Skeletal muscle cell (primary cell): ENCODE results near the gene DYNLL1.
"Not testable (repeated sequence)": the region's sequence is repeated elsewhere in the genome, so short reads cannot be mapped to it uniquely, and the experiment has no call there.

Experiments used
- DNase-seq: peaks from one replicate; pipeline ENCODE4 v3.0.0-alpha.2; 2010; ENCODE audit warnings: low read depth
- H3K4me3 ChIP-seq: 2 replicates; pipeline ENCODE4 v1.5.1; 2011; ENCODE audit warnings: low read depth, mild to moderate bottlenecking, control low read depth, low read length, moderate library complexity

Gene DYNLL1

GRCh38 chr12:120495731-120496412 lies at the start of gene DYNLL1:
DYNLL1 (plus strand) TSS chr12:120496113; CDS start chr12:120496422, 309 bp downstream.
- DNase-seq: peak; percentile 83
- peak within 1 kb of the TSS; percentile 89 for H3K4me3 ChIP-seq

- DNase-seq: not testable (repeated sequence)
- H3K4me3 ChIP-seq: peak overlapping the region; percentile 100
Measured at GRCh38 chr12:120446844-120447178, 49.1 kb upstream of the DYNLL1 start.

- no peak overlapping the region for H3K4me3 ChIP-seq
- DNase-seq: no peak
Measured at GRCh38 chr12:120447992-120448391, 47.9 kb upstream of the DYNLL1 start.

GRCh38 chr12:120452524-120452923 lies 43.4 kb upstream of the DYNLL1 start:
- not testable (repeated sequence) for H3K4me3 ChIP-seq, DNase-seq

- DNase-seq: no peak
Measured at GRCh38 chr12:120453060-120453750, 42.7 kb upstream of the DYNLL1 start.

GRCh38 chr12:120453977-120454376 lies 41.9 kb upstream of the DYNLL1 start:
- DNase-seq: no peak

More at GRCh38 chr12:120453060-120453750, 42.7 kb upstream of the DYNLL1 start:
- H3K4me3 ChIP-seq: no peak overlapping the region

GRCh38 chr12:120455302-120455701 lies 40.6 kb upstream of the DYNLL1 start:
- no peak for DNase-seq
- H3K4me3 ChIP-seq: no peak overlapping the region

More at GRCh38 chr12:120453977-120454376, 41.9 kb upstream of the DYNLL1 start:
- no peak overlapping the region for H3K4me3 ChIP-seq

- no peak for DNase-seq
Measured at GRCh38 chr12:120457133-120457532, 38.8 kb upstream of the DYNLL1 start.

GRCh38 chr12:120460157-120460556 lies 35.8 kb upstream of the DYNLL1 start:
- H3K4me3 ChIP-seq: no peak overlapping the region
- no peak for DNase-seq

More at GRCh38 chr12:120457133-120457532, 38.8 kb upstream of the DYNLL1 start:
- no peak overlapping the region for H3K4me3 ChIP-seq

GRCh38 chr12:120462099-120462640 lies 33.7 kb upstream of the DYNLL1 start:
- DNase-seq: no peak
- H3K4me3 ChIP-seq: no peak overlapping the region

GRCh38 chr12:120463712-120464111 lies 32.2 kb upstream of the DYNLL1 start:
- DNase-seq: no peak
- H3K4me3 ChIP-seq: no peak overlapping the region

GRCh38 chr12:120465756-120466155 lies 30.2 kb upstream of the DYNLL1 start:
- DNase-seq: no peak
- H3K4me3 ChIP-seq: no peak overlapping the region

- no peak overlapping the region for H3K4me3 ChIP-seq
- no peak for DNase-seq
Measured at GRCh38 chr12:120466560-120467315, 29.2 kb upstream of the DYNLL1 start.

GRCh38 chr12:120467439-120467838 lies 28.5 kb upstream of the DYNLL1 start:
- DNase-seq: no peak
- no peak overlapping the region for H3K4me3 ChIP-seq

- no peak for DNase-seq
- H3K4me3 ChIP-seq: peak overlapping the region; percentile 77
Measured at GRCh38 chr12:120468325-120468820, 27.5 kb upstream of the DYNLL1 start.

- DNase-seq: no peak
- peak overlapping the region; percentile 77 for H3K4me3 ChIP-seq
Measured at GRCh38 chr12:120468821-120469449, 27.0 kb upstream of the DYNLL1 start.

GRCh38 chr12:120469450-120470149 lies 26.3 kb upstream of the DYNLL1 start, which contains the start of gene SRSF9:
SRSF9 (minus strand) TSS chr12:120469748; CDS start chr12:120469609, 139 bp downstream.
- DNase-seq: peak; percentile 88
- H3K4me3 ChIP-seq: peak within 1 kb of the TSS; percentile 77

- no peak for DNase-seq
- peak overlapping the region; percentile 77 for H3K4me3 ChIP-seq
Measured at GRCh38 chr12:120470150-120470784, 25.6 kb upstream of the DYNLL1 start.
